H9 (cell line): ENCODE data around the gene ENPP5. TPM values are rescaled to one million over a fixed set of nuclear protein-coding genes. Genes with fewer than 3 reads are reported as not detected.

Experiments
- DNase-seq: peaks from one replicate; pipeline ENCODE4 v3.0.0-alpha.2; 2017
- H2AFZ ChIP-seq: one replicate; pipeline ENCODE4 v1.6.1; 2013; ENCODE audit warnings: mild to moderate bottlenecking, low read length, control low read depth, moderate library complexity
- H2AK5ac ChIP-seq: 2 replicates; pipeline ENCODE4 v1.6.1; 2013; ENCODE audit warnings: low read length, control low read depth, mixed read lengths; ENCODE audit not compliant: insufficient read length
- H2BK120ac ChIP-seq: one replicate; pipeline ENCODE4 v1.6.1; 2013; ENCODE audit warnings: low read depth, mild to moderate bottlenecking, low read length, control low read depth, inconsistent platforms; ENCODE audit not compliant: poor library complexity, severe bottlenecking
- H2BK12ac ChIP-seq: 2 replicates; pipeline ENCODE4 v1.6.1; 2013; ENCODE audit warnings: low read length, control low read depth, mixed read lengths, low read depth; ENCODE audit not compliant: insufficient read length
- H2BK15ac ChIP-seq: 2 replicates; pipeline ENCODE4 v1.6.1; 2013; ENCODE audit warnings: low read depth, low read length, control low read depth
- H2BK20ac ChIP-seq: one replicate; pipeline ENCODE4 v1.6.1; 2013; ENCODE audit warnings: low read depth, mild to moderate bottlenecking, low read length, control low read depth, inconsistent platforms; ENCODE audit not compliant: poor library complexity, severe bottlenecking
- H2BK5ac ChIP-seq: 2 replicates; pipeline ENCODE4 v1.6.1; 2013; ENCODE audit warnings: low read length, control low read depth, mixed read lengths; ENCODE audit not compliant: insufficient read length
- H3K14ac ChIP-seq: 2 replicates; pipeline ENCODE4 v1.6.1; 2013; ENCODE audit warnings: low read length, control low read depth; ENCODE audit not compliant: insufficient read depth
- H3K18ac ChIP-seq: 2 replicates; pipeline ENCODE4 v1.6.1; 2013; ENCODE audit warnings: low read depth, mild to moderate bottlenecking, mixed read lengths, low read length, control low read depth; ENCODE audit not compliant: insufficient read length
- H3K23ac ChIP-seq: 2 replicates; pipeline ENCODE4 v1.6.1; 2013; ENCODE audit warnings: low read length, control low read depth, mixed read lengths, low read depth; ENCODE audit not compliant: insufficient read length
- H3K23me2 ChIP-seq: 2 replicates; pipeline ENCODE4 v1.6.1; 2013; ENCODE audit warnings: low read depth, mild to moderate bottlenecking, mixed read lengths, low read length, control low read depth; ENCODE audit not compliant: insufficient read length, poor library complexity, severe bottlenecking
- H3K27ac ChIP-seq: 2 replicates; pipeline ENCODE4 v1.5.1; 2013; ENCODE audit warnings: low read length, control low read depth, mixed read lengths, low read depth; ENCODE audit not compliant: insufficient read length
- H3K27me3 ChIP-seq: 2 replicates; pipeline ENCODE4 v1.6.1; 2013; ENCODE audit warnings: low read length, control low read depth, inconsistent platforms; ENCODE audit not compliant: insufficient read depth
- H3K4ac ChIP-seq: 2 replicates; pipeline ENCODE4 v1.6.1; 2013; ENCODE audit warnings: low read depth, mild to moderate bottlenecking, control low read depth, inconsistent platforms, low read length, moderate library complexity
- H3K4me1 ChIP-seq: 2 replicates; pipeline ENCODE4 v1.6.1; 2013; ENCODE audit warnings: low read length, control low read depth, inconsistent platforms; ENCODE audit not compliant: insufficient read depth
- H3K4me2 ChIP-seq: 2 replicates; pipeline ENCODE4 v1.6.1; 2013; ENCODE audit warnings: low read length, control low read depth, mixed read lengths; ENCODE audit not compliant: insufficient read length, insufficient read depth
- H3K56ac ChIP-seq: 2 replicates; pipeline ENCODE4 v1.6.1; 2013; ENCODE audit warnings: low read depth, mild to moderate bottlenecking, mixed read lengths, low read length, control low read depth; ENCODE audit not compliant: insufficient read length
- H3K79me1 ChIP-seq: 2 replicates; pipeline ENCODE4 v1.6.1; 2013; ENCODE audit warnings: low read depth, mild to moderate bottlenecking, moderate library complexity, low read length, control low read depth, inconsistent platforms; ENCODE audit not compliant: insufficient read depth, poor library complexity, severe bottlenecking
- H3K79me2 ChIP-seq: 2 replicates; pipeline ENCODE4 v1.6.1; 2013; ENCODE audit warnings: low read length, control low read depth, inconsistent platforms; ENCODE audit not compliant: insufficient read depth
- H3K9ac ChIP-seq: 2 replicates; pipeline ENCODE4 v1.6.1; 2013; ENCODE audit warnings: low read length, control low read depth, mixed read lengths; ENCODE audit not compliant: insufficient read length; ENCODE audit errors: extremely low read depth
- H3K9me3 ChIP-seq: one replicate; pipeline ENCODE4 v1.6.1; 2013; ENCODE audit warnings: low read depth, low read length, inconsistent platforms; ENCODE audit not compliant: control insufficient read depth
- H3T11ph ChIP-seq: one replicate; pipeline ENCODE4 v1.6.1; 2013; ENCODE audit warnings: mild to moderate bottlenecking, low read length, control low read depth, inconsistent platforms
- H4K20me1 ChIP-seq: one replicate; pipeline ENCODE4 v1.6.1; 2013; ENCODE audit not compliant: control insufficient read depth, insufficient read length, insufficient read depth
- H4K5ac ChIP-seq: 2 replicates; pipeline ENCODE4 v1.6.1; 2013; ENCODE audit warnings: low read depth, mild to moderate bottlenecking, mixed read lengths, low read length, control low read depth; ENCODE audit not compliant: insufficient read length
- H4K8ac ChIP-seq: replicated peaks from 2 replicates; pipeline ENCODE4 v1.6.1; 2013; ENCODE audit warnings: low read length, control low read depth, mixed read lengths, low read depth; ENCODE audit not compliant: insufficient read length
- H4K91ac ChIP-seq: 2 replicates; pipeline ENCODE4 v1.6.1; 2013; ENCODE audit warnings: low read depth, mild to moderate bottlenecking, moderate library complexity, mixed read lengths, low read length, control low read depth; ENCODE audit not compliant: insufficient read length
- H3K27ac Mint-ChIP-seq, 3 experiments: 2 replicates in 2 of 3; 3 replicates in 1 of 3; pipeline ENCODE4 v1.8.0; 2020 to 2021; ENCODE audit warnings: mixed read lengths in 3 of 3, mild to moderate bottlenecking in 1 of 3, moderate library complexity in 1 of 3
- H3K27me3 Mint-ChIP-seq: 2 replicates; pipeline ENCODE4 v1.8.0; 2021; ENCODE audit warnings: low read depth, mild to moderate bottlenecking, moderate library complexity, mixed read lengths
- H3K36me3 Mint-ChIP-seq, 3 experiments: 2 replicates in 2 of 3; 3 replicates in 1 of 3; pipeline ENCODE4 v1.8.0; 2020 to 2021; ENCODE audit warnings: low read depth in 3 of 3, mixed read lengths in 3 of 3; ENCODE audit not compliant: insufficient read depth in 1 of 3
- H3K4me1 Mint-ChIP-seq, 2 experiments: 2 replicates each; pipeline ENCODE4 v1.8.0; 2020; ENCODE audit warnings: mixed read lengths in 2 of 2
- H3K4me3 Mint-ChIP-seq, 2 experiments: 2 replicates in 1 of 2; 3 replicates in 1 of 2; pipeline ENCODE4 v1.8.0; 2020 to 2021; ENCODE audit warnings: mild to moderate bottlenecking in 2 of 2, mixed read lengths in 2 of 2, moderate library complexity in 1 of 2
- H3K9me3 Mint-ChIP-seq, 2 experiments: 2 replicates in 1 of 2; 3 replicates in 1 of 2; pipeline ENCODE4 v1.8.0; 2020; ENCODE audit warnings: mild to moderate bottlenecking in 2 of 2, mixed read lengths in 2 of 2, moderate library complexity in 1 of 2
- CTCF ChIP-seq: fragments of 200-600 bp; sonication (generic); conservative IDR thresholded peaks from 3 replicates; pipeline ENCODE4 v1.8.0; 2021; ENCODE audit warnings: antibody characterized with exemption, mild to moderate bottlenecking
- WGBS: extraction: QIAGEN DNeasy Blood & Tissue Kit; methylation state at CpG from one replicate; pipeline ENCODE4 v1.1.7; 2013; ENCODE audit warnings: missing lambda C conversion rate, low lambda C conversion rate, mixed read lengths; ENCODE audit not compliant: insufficient read length; ENCODE audit errors: extremely low coverage; 5-methylcytosine and 5-hydroxymethylcytosine counted together
- long read RNA-seq: library from polyadenylated mRNA; unstranded; transcript quantifications from one replicate; pipeline ENCODE4 v2.0.0, GENCODE V29; 2020
- total RNA-seq: library from RNA; stranded (reverse); gene quantifications from 2 replicates; pipeline ENCODE4 v1.2.1, GENCODE V29; 2021

Gene ENPP5
- 4.6 and 5.1 TPM in 2 replicates for total RNA-seq
- long read RNA-seq, transcript ENPP5-201 (4 exons, 2,544 nt) = major isoform, 13 of 38 reads
- long read RNA-seq, transcript ENPP5-202 (5 exons, 3,834 nt) = minor isoform, 8 of 38 reads
- long read RNA-seq, partial matches to known transcripts = 12 of 38 reads
- long read RNA-seq, other reads (novel, unspliced or antisense) = 5 of 38 reads

GRCh38 chr6:46170357-46171289 lies at the start of gene ENPP5:
TSS of gene ENPP5 (minus strand) at chr6:46170980. CDS start at chr6:46168262, 2,718 bp downstream.
- H3K4me2 ChIP-seq = peak within 1 kb of the TSS; percentile 59
- Mint-ChIP-seq H3K27ac (peak within 1 kb of the TSS; percentile 84 to 95 (median 94); a peak in 6 of 7 replicates), H3K4me1 (peaks cover 15 to 17% of the 10 kb centered on the region in 2 experiments), H3K9me3 (no peaks in the 10 kb centered on the region), H3K27me3 (no peaks in the 10 kb centered on the region), H3K36me3 (peaks cover 6 to 19% (median 16%) of the 10 kb centered on the region in 3 experiments; a peak in 6 of 7 replicates), H3K4me3 (peak within 1 kb of the TSS; percentile 93 to 94)
- H3K27ac ChIP-seq = no peak within 1 kb of the TSS
- H3K23ac ChIP-seq = no peak within 1 kb of the TSS
- H2BK120ac ChIP-seq = no peak within 1 kb of the TSS
- no CpG with 5 or more reads among the region's 49 CpGs for WGBS
- peak within 1 kb of the TSS; percentile 65 for H3K18ac ChIP-seq
- no peaks in the 10 kb centered on the region for H3K23me2 ChIP-seq
- no peak within 1 kb of the TSS for H4K8ac ChIP-seq
- H3K4ac ChIP-seq = no peak within 1 kb of the TSS
- H2BK5ac ChIP-seq = no peak within 1 kb of the TSS
- H3K27me3 ChIP-seq = no peaks in the 10 kb centered on the region
- no peaks in the 10 kb centered on the region for H3K4me1 ChIP-seq
- H3K79me2 ChIP-seq = no peaks in the 10 kb centered on the region
- H4K20me1 ChIP-seq = no peaks in the 10 kb centered on the region
- H2AFZ ChIP-seq = no peak within 1 kb of the TSS
- no peak within 1 kb of the TSS for H4K91ac ChIP-seq
- H3K56ac ChIP-seq = no peak within 1 kb of the TSS
- no peak within 1 kb of the TSS for H2BK15ac ChIP-seq
- no peak for TF ChIP-seq CTCF
- no peak within 1 kb of the TSS for H3T11ph ChIP-seq
- peak within 1 kb of the TSS; percentile 70; the same call in 1 of the 2 replicates for H3K14ac ChIP-seq
- peak; percentile 99 for DNase-seq
- H2AK5ac ChIP-seq = no peak within 1 kb of the TSS
- H3K9ac ChIP-seq = peak within 1 kb of the TSS; percentile 67
- no peaks in the 10 kb centered on the region for H3K9me3 ChIP-seq
- no peaks in the 10 kb centered on the region for H3K79me1 ChIP-seq
- no peak within 1 kb of the TSS for H4K5ac ChIP-seq
- H2BK20ac ChIP-seq = no peak within 1 kb of the TSS
- H2BK12ac ChIP-seq = no peak within 1 kb of the TSS
